DOHH2 (cell line): Measurements from ENCODE around the gene SLC2A4.

Experiments
- CTCF ChIP-seq: fragments of 200-600 bp; sonication (generic); IDR thresholded peaks from one replicate; pipeline ENCODE4 v1.5.1; 2014; ENCODE audit warnings: antibody characterized with exemption, mild to moderate bottlenecking, low read depth, low read length; ENCODE audit not compliant: poor library complexity, severe bottlenecking
- EZH2phosphoT487 ChIP-seq: fragments of 200-600 bp; sonication (generic); IDR thresholded peaks from 2 replicates; pipeline ENCODE4 v1.6.1; 2017; ENCODE audit warnings: borderline replicate concordance, mild to moderate bottlenecking, antibody characterized with exemption, low read length, moderate library complexity, mixed read lengths

- TF ChIP-seq CTCF, result no peak
- no peak for TF ChIP-seq EZH2phosphoT487
Observed at GRCh38 chr17:7315570-7316235, 34.2 kb downstream of the SLC2A4 start.
